HG03558 (cell line): ENCODE measurements around the gene RASIP1.
"Not testable (repeated sequence)": the region's sequence is repeated elsewhere in the genome, so short reads cannot be mapped to it uniquely, and the experiment has no call there.

ENCODE experiments used
- ATAC-seq: cut with Tn5 transposase; IDR thresholded peaks from one replicate; pipeline ENCODE4 v1.9.1; 2021; ENCODE audit warnings: moderate number of reproducible peaks; ENCODE audit not compliant: unreplicated experiment; ENCODE audit errors: extremely low read depth

The RASIP1 gene

DNA sequence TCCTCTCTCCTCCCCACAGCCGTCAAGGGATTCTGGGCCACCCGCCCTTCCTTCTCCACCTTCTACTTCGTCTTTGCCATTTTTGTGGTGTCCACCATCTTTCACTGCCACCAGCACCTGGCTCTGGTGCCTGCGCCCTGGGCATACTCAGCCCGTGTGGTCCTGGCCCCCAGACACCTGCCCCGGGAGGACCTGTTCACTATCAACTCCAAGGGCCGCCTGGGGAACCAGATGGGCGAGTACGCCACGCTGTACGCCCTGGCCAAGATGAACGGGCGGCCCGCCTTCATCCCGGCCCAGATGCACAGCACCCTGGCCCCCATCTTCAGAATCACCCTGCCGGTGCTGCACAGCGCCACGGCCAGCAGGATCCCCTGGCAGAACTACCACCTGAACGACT, 60.4 kb downstream of the RASIP1 start:
- not testable (repeated sequence) for ATAC-seq

DNA sequence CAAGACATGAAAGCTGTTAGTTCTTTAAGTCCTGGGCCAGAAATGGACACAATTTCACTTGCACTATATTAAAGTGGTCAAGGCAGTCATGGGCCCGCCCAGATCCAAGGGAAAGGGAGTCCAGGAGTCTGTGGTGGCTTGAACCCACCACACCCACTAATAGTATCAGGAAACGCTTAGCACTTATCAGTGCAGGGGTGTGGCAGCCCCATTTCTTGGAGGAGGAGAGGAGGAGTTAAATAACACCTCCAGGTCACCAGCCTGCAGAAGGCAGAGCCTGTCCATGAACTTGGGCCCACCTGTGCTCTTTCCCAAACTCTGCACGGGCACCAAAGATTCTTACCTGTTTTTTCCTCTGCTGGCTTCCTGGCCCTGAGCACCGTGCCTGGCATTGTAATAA, 62.2 kb downstream of the RASIP1 start:
- no peak for ATAC-seq

DNA sequence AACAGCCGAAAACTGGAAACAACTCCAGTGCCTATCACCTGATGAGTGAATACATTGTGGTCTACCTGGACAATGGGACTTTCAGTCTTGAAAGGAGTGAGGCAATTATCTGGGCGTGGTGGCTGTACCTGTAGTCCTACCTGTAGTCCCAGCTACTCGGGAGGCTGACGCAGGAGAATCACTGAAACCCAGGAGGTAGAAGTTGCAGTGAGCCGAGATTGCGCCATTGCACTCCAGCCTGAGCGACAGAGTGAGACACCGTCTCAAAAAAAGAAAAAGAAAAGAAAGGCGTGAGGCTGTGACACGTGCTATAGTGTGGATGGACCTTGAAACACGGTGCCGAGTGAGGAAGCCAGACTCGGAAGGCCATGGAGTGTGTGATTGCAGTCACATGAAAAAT, 63.5 kb downstream of the RASIP1 start:
- no peak for ATAC-seq

DNA sequence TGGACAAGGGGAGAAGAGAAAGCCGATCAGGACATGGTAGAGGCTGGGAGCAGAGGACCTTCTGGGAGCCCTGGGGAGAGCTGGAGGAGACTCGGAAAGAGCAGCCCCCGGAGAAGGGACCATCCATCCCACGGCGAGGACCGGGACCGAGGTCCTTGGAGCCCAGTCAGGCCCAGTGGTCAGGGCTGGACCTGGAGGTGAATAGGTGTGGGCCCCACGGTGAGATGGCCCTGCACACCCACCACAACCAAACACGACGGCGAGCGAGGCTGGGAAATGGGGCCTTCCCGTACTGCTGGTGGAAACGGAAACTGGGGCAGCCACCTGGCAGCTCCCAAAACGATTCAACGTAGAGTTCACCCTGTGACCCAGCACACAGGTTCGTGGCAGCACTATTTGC, 63.9 kb downstream of the RASIP1 start:
- no peak for ATAC-seq

DNA sequence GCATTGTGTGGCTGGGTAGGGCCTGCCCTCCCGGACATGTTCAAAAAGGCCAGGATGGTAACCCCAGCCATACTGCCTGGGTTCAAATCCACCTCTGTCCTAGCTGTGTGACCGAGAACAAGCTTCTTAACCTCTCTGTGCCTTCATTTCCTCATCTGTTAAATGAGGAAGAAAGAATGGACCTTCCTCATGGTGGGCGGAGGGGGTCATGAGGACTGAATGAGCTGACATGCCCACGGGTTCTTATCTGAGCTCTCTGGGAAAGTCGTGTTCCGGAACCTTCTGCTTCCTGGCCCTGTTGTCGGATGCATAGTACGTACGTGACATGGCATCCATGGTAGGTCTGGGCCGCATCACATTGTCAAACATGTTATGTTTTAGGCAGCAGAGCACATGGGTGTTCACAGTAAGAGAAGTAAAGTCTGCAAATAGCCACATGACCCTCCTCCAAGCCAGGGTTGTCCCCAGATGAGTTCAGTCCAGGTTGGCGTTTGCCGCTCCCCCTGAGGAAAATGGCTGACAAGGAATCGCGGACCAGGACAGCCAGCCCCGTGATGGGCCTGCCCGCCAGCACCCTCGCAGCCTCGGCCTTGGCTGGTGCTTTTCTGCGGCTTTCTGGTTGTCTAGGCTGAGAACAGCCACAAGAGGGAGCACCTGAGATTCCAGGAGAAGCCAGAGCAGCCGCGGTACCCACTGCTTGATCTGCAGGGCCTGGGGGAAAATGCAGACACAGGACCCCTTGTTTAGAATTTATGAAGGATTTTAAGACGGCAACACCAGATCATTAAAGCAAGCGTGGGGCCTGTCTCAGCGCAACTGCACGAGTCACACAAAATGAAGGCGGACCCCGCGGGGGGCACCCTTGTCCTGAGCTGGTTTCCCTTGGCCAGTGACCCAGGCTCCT, 65.2 kb downstream of the RASIP1 start:
- no peak for ATAC-seq

DNA sequence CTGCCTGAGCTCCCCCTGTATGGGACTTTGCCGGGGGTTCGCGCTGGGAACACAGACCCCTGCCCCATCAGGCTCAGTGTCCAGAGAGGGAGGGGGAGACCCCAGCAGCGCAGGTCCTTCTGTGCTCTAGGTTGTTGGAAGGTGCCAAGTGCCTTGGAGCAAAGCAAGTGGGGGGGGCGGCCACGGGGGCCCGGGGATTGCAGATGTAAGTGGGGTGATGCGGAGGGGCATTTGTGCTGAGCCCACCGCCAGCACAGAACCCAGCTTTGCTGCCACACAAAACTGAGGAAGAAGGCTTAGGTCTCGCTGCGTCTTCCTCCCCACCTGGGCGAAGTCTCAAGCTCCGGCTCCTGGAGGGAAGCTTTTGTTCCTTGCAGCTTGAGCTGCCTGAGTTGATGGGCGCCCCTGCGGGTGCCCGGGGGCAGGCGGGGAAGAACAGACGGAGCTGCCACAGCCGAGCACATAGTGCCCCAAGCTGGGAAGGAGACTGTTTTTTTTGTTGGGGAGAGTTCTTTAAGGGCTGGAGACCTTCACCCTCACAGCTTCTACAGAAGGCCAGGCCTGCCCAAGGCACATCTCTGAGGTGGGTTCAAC, 66.1 kb downstream of the RASIP1 start:
- ATAC-seq: no peak

DNA sequence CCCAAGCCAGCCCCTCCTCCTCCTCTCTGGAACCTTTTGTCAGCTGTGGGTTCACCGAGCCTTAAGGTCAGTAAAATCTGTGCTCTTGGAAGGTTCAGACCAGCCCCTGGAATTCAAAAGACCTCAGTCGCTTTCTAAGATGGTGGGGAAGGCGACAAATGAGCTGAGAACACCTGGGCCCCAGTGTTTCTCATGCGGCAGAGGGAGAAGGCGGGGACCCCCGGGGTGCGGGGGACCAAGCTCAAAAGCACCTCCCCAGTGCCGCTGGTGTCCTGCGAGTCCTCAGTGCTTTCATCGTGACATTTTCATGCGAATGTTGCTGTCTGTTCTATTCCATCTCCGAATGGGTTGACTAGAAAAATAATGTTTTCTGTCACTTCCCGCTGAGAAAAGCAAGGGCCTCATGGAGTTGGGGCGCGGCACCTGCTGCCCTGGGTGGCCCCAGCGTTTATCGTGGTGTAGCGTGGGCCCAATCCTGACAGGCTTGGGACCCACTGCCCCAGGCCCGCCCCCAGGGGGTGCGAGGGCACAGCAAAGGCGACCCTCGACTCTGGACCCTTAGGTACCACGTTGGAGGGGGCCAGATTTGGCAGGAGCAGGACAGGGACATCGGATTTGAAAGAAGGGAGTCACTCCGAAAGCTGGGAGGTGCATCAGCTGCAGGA, 66.8 kb downstream of the RASIP1 start:
- no peak for ATAC-seq

DNA sequence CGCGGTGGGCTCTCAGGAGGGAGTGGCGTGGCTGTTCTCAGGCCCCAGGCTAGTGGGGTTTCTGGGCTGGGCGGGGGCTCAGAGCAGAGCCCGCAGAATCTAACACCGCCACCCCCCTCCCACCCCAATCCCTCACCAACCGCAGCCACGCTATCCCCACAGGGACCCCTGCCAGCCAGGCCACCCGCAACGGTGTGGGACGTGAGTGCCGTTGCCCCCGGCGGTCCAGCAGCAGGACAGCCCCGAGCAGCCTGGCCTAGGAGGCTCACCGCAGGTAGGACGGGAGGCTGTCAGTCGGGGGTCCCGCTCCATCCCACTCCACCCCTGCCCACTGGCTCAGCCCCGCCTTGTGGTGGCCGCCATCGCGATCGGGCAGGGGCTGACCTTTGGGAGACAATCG, 67.4 kb downstream of the RASIP1 start, which contains the start of gene NTN5:
Gene NTN5, minus strand, starts transcription at position 24 of the 400 bp plus-strand sequence. CDS start 2,031 bp downstream, outside the sequence.
- ATAC-seq: no peak

DNA sequence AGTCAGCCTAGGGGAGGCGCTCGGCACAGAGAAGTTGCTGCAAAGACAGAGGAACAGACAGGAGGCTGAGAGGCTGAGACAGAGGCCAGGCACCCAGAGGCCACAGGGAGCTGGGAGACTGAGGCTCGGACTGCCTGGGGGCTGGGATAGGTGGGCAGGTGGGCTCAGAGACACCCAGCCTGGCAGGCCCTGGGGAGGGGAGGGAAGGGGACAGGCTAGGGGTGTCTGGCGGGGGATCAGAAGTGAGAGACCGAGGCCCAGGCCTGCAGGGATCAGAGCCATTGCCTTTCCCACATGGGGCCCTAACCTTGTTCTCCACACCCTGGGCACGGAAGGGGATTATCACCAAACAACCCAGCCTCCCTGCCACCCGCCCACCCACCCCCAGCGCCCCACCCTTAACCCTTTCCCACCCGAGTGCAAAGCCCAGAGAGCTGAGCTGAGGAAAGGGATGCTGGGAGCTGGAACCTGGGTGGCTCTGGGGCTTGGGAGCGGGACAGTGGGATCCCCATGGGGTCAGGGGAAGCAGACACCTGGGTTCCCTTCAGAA, 68.9 kb downstream of the RASIP1 start:
- ATAC-seq: no peak

DNA sequence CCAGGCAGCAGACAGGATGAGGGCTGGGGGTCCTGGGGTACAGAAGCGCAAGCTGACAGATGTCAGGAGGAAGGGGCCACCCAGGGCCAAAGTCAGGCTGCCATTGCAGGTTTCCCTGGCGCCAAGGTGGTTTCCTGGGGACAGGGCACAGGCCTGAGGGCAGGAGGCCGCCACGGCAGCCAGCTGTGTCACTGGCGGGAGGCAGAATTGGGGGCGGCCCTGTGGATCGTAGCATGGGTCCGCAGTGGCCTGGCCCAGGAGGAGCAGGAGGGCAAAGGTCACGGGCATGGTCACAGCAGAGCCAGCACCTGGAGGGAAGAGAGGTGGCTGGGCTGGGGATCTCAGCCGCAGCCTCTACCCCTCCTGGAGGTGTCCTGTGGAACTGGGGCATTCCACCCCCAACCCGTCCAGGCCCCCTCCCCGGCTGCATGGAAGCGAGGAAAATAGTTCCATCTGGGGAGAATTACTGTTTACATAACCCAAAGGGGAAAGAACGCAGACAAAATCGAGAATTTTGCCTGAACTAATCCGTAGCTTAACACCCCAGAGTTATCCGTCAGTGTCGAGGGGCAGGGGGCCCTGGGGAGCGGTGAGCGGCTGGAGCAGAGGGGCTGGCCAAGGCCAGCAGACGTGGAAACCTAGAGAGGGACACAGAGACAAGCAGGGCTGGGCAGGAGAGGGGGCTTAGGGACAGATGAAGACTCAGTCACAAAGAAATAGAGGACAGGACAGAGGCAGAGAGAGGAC, 69.5 kb downstream of the RASIP1 start:
- ATAC-seq: no peak
